ENCODE data around the gene SPINK4.

The SPINK4 gene

GRCh38 chr9:33257276-33257675 lies 17.3 kb downstream of the SPINK4 start:
- no peak for DNase-seq (ENCODE audit: low spot score)

- DNase-seq (ENCODE audit: low spot score) = no peak
Measured at GRCh38 chr9:33260372-33260771, 20.4 kb downstream of the SPINK4 start.

GRCh38 chr9:33263131-33264002 lies 23.4 kb downstream of the SPINK4 start:
- DNase-seq (ENCODE audit: low spot score) = peak; percentile 46

DNA sequence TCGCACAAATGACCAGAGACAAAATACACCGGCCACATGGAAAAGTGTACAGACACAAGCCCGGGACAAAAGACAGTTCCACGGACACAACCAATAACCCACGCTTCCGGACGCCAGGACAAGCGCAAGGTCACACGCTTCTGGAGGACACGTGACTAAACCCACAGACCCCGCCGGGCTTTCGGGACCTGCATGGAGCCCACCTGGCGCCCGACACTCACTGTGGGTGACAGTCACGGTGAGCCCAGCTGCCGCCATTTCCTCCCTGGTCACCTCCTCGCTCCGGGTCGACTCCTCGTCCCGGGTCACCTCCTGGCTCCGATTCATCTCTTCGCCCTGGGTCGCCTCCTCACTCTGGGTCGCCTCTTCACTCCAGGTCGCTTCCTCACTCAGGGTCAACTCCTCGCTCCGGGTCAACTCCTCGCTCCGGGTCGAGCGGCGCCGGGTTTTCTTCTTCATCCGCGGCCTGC lies 24.1 kb downstream of the SPINK4 start:
- peak; percentile 34 for DNase-seq (ENCODE audit: low spot score)

DNA sequence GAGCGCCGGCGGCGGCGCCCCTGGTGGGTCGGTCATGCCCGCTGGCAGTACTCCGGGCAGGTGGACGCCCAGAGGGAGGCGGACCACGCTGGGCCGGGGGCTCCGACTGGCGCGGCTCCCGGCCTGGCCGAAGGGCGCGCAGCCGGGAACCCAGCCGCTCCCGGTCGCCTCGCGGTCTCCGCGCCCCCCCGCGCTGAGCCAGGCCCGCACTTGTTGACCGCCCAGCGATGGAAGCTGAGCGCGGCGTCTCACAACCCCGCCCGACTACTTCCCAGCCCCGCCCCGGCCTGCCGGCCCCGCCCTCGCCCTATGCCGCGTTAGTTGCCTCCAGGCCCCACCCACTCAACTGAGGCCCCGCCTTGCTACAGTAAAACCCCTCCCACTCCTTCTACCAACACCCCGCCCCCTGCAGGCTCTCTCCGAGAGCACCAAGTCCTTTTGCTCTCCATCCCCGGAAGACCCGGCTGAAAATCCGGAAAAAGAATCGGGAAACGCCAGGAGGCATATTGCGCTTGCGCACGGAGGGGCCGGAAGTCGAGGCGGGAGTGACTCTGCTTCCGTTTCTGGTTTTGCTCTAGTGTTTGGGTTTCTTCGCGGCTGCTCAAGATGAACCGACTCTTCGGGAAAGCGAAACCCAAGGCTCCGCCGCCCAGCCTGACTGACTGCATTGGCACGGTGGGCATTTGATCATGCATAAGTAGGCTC lies 24.7 kb downstream of the SPINK4 start, which contains the start of the genes BAG1 and CHMP5:
Gene BAG1 (minus strand): TSS at position 236 of the 705 bp plus-strand sequence.
Gene CHMP5 (plus strand): TSS at position 577 of the 705 bp plus-strand sequence. CDS start 30 bp downstream, at position 607.
- peak; percentile 100 for DNase-seq (ENCODE audit: low spot score)

DNA sequence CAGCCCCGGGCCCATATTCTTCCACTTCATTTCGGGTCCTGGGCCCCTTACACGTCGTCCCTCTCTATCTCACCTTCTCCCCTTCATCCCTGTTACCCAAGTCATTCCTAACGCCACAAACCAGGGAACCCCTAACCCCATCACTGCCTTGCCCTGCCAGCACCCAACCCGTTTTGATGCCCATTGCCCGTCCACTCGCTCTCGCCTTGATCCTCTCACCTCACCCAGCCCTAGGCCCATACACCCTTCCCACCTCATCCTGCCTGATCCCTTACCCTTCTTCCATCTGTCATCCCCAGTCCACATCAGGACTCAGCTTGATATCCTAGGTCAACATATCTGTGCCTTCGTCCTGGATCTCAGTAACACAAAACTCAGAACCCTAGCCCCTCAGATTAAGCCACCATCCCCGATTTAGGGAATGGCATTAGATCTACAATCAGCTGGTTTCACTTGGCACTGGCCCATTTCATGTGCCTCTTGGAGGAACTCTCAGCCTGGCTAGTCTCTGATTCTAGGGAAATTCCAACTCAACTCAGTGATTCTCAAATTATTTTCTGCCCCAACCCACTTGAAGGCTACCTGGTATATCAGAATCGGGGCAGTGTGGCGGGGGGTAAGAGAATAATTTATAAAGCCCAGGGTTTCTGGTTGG lies 25.4 kb downstream of the SPINK4 start:
- DNase-seq (ENCODE audit: low spot score) = no peak

GRCh38 chr9:33267151-33267767 lies 27.3 kb downstream of the SPINK4 start:
- DNase-seq (ENCODE audit: low spot score) = no peak

GRCh38 chr9:33270146-33270545 lies 30.2 kb downstream of the SPINK4 start:
- no peak for DNase-seq (ENCODE audit: low spot score)

- no peak for DNase-seq (ENCODE audit: low spot score)
Measured at GRCh38 chr9:33272061-33272460, 32.1 kb downstream of the SPINK4 start.

DNA sequence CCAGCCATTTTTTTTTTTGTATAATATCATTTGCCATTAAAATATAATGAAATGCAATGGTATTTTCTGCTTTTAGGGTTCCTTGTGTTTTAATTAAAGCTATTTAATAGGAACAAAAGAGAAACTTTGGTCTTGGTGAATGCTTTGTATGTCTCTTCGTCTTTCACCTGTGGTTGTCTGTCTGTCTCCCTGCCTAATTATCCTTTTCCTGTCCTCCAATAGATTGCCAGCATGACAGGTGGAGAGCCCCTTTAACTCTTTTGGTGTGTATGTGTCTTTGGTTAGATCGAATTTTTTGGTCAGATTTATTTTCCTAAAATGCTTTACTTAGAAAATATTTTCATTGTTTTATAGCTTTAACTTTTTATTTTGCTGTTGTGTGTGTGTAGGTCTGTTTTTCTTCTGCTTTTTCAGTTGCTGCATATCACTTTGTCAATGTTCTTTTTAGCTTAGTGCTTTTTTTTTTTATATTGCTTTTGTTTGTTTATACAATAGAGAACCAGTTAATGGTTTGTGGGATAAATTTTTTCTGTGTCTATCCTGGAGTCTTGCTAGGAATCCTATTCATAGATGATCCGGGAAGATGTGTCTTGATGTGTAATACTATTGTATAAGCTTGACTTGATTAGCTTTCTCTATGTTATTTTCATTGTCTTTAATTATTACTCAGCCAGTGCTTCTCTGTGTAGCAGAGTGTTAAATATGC lies 33.5 kb downstream of the SPINK4 start:
- DNase-seq (ENCODE audit: low spot score) = no peak

DNA sequence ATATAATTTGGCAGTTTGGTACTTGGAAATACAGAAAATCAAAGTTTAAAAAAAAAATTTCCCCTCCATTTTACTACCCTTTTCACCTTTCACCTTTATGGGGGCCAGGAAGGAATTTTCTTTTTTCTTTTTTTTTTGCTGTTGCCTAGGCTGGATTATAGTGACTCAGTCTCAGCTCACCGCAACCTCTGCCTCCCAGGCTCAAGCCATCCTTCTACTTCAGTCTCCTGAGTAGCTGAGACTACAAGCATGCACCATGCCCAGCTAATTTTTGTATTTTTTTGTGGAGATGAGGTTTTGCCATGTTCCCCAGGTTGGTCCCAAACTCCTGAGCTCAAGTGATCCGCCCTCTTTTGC lies 34.0 kb downstream of the SPINK4 start:
- no peak for DNase-seq (ENCODE audit: low spot score)

DNA sequence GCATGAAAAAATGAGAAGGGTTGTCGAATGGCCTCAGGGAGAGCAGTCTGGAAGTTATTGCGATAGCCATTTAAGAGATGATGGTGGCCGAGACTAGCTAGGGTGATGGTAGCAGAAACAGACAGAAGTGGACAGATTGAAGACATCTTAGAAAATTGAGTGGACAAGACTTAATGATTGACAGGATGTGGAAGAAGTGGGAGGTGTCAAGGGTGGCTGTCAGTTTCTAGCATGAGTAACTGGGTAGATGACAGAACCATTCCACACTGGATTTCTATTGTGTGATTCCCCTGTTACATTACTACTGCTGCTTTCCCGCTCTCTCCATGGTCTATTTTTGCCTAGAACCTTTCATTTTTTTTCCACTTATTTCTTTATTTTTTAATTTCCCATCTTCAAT lies 37.5 kb downstream of the SPINK4 start:
- no peak for DNase-seq (ENCODE audit: low spot score)

DNA sequence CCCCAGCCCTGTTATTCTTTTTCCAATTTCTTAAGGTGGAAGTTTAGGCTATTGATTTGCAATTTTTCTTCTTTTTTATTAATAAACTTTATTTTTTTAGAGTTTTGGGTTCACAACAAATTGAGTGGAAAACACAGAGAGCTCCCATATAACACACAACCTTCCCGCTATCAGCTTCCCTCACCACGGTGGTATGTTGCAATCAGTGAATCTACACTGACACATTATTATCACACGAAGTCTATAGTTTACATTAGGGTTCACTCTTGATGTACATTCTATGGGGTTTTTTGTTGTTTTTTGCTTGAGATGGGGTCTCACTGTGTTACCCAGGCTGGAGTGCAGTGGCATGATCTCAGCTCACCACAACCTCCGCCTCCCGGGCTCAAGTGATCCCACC lies 45.5 kb downstream of the SPINK4 start:
- DNase-seq (ENCODE audit: low spot score) = no peak

- DNase-seq (ENCODE audit: low spot score) = peak; percentile 61
Measured at GRCh38 chr9:33287087-33287490, 47.1 kb downstream of the SPINK4 start.

- DNase-seq (ENCODE audit: low spot score) = no peak
Measured at GRCh38 chr9:33288235-33288634, 48.3 kb downstream of the SPINK4 start.

- DNase-seq (ENCODE audit: low spot score) = no peak
Measured at GRCh38 chr9:33288828-33289483, 49.0 kb downstream of the SPINK4 start.

DNA sequence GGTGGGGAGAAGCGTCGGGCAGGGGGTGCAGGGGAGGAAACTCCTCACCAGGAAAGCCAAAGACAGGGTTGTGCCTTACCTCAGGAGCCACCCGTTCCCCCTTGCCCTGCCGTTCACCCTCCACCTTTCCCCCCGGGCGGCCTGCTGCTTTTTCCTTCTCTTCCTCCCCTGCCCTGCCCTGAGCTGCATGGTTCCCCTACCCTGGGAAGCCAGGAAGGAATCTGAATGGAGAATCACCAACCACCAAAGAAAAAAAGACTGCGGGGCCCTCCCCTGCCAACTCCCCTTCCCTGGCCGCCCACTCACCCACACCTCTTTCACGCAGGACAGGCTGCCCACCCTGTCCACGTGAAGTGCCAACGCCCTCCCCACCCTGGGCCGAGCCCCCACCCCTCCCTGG lies 49.5 kb downstream of the SPINK4 start:
- no peak for DNase-seq (ENCODE audit: low spot score)

DNA sequence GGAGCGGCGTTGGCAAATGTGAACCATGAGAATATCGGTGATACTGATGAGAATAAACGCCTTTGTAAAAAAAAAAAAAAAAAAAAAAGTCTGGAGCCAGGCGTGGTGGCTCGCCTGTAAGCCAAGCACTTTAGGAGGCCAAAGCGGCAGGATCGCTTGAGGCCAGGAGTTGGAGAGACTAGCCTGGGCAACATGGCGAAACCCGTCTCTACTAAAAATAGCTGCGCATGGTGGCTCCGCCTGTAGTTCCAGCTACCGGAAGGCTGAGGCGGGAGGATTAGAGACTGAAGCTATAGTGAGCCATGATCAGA lies 49.9 kb downstream of the SPINK4 start:
- DNase-seq (ENCODE audit: low spot score) = no peak

GRCh38 chr9:33290247-33291030 lies 50.5 kb downstream of the SPINK4 start, which contains the start of gene NFX1:
TSS of gene NFX1 (plus strand) at chr9:33290516. CDS start at chr9:33290573, 57 bp downstream.
- DNase-seq (ENCODE audit: low spot score) = peak; percentile 97

DNA sequence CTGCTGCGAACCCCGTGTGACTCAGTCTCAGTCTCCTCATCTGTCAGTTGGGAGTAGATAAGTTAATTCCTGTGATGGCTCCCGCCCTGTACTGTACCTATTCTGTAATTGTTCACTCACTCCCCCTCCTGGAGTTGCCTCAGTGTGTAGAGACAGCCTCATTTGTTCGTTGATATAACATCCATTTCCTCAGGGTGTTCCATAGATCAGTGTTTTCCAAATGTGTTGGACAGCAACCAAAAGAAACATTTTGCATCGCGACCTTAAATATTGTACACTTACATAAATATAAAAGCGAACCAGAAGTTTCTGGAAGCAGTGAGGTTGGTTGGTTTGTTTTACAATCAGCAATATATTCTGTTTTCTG lies 51.0 kb downstream of the SPINK4 start:
- no peak for DNase-seq (ENCODE audit: low spot score)

Data from kidney capillary endothelial cell (primary cell).